ENCODE data around the gene MEGF11. TPM values are rescaled to one million over a fixed set of nuclear protein-coding genes. Genes with fewer than 3 reads are reported as not detected.

The MEGF11 gene
- polyA plus RNA-seq, 2 of the 4 experiments (the other 2 are of a cell fraction): 0.25 to 0.31 TPM

GRCh38 chr15:66222273-66223198 lies 31.0 kb downstream of the MEGF11 start:
- DNase-seq (ENCODE audit: low read depth in 1 of 2, low spot score in 1 of 2) (no peak), ATAC-seq (no peak), FAIRE-seq (peak; percentile 13)
- Histone ChIP-seq H3K9me3 (no peaks in the 10 kb centered on the region), H3K27ac (no peak overlapping the region), H3K4me1 (no peaks in the 10 kb centered on the region), H3K4me2 (no peak overlapping the region), H3K4me3 (no peak overlapping the region)
- ChIA-PET POLR2A (no interaction called here), CTCF (interaction anchor here (1.2 kb wide), 1 partner anchor 53 kb away, joined by 3 read pairs; no protein-coding TSS in a partner anchor)
- 58% methylated on average over 11 of the region's 11 CpGs for WGBS (ENCODE audit: missing lambda C conversion rate)
- TF ChIP-seq JUNB (IDR thresholded peaks at IDR 0.05) (no peak), SREBF2 (IDR thresholded peaks at IDR 0.05) (no peak), EHF (CRISPR knock-in tag; IDR thresholded peaks at IDR 0.05) (no peak)

- Histone ChIP-seq H3K27ac (no peak overlapping the region), H3K4me2 (no peak overlapping the region), H3K9me3 (no peaks in the 10 kb centered on the region), H3K4me3 (no peak overlapping the region), H3K4me1 (no peaks in the 10 kb centered on the region)
- ChIA-PET POLR2A (no interaction called here), CTCF (interaction anchor here (0.9 kb wide), 1 partner anchor 626 kb away, joined by 3 read pairs; no protein-coding TSS in a partner anchor)
- ATAC-seq (peak in 1 of 2 experiments; percentile 10; a peak in 1 of 6 replicates), FAIRE-seq (no peak), DNase-seq (ENCODE audit: low read depth in 1 of 2, low spot score in 1 of 2) (no peak)
- TF ChIP-seq EHF (CRISPR knock-in tag; IDR thresholded peaks at IDR 0.05): no peak
- TF ChIP-seq RNF2 (IDR thresholded peaks at IDR 0.05; ENCODE audit: borderline replicate concordance, low read depth): no peak
- TF ChIP-seq BHLHE40 (IDR thresholded peaks at IDR 0.05; ENCODE audit: low read depth, low read length): no peak
- TF ChIP-seq HOXB5 (CRISPR knock-in tag; IDR thresholded peaks at IDR 0.05): no peak
- no peak for TF ChIP-seq JUN (IDR thresholded peaks at IDR 0.05)
- TF ChIP-seq USF2 (IDR thresholded peaks at IDR 0.05): no peak
- TF ChIP-seq MAX (IDR thresholded peaks at IDR 0.05): no peak
- 66% methylated on average over 9 of the region's 9 CpGs for WGBS (ENCODE audit: missing lambda C conversion rate)
Measured at GRCh38 chr15:66221126-66221525, 32.4 kb downstream of the MEGF11 start.

GRCh38 chr15:66220601-66221000 lies 32.9 kb downstream of the MEGF11 start:
- CTCF ChIA-PET: no interaction called here

More at GRCh38 chr15:66220601-66221000, 32.9 kb downstream of the MEGF11 start:
- no peak for TF ChIP-seq GATA3 (IDR thresholded peaks at IDR 0.05; ENCODE audit: borderline replicate concordance)
- no peak for TF ChIP-seq HOXB5 (CRISPR knock-in tag; IDR thresholded peaks at IDR 0.05)
- TF ChIP-seq ZSCAN20 (CRISPR knock-in tag; IDR thresholded peaks at IDR 0.05): no peak
- no peak for TF ChIP-seq BHLHE40 (IDR thresholded peaks at IDR 0.05; ENCODE audit: low read depth, low read length)
- no peak for TF ChIP-seq REST (IDR thresholded peaks at IDR 0.05)
- TF ChIP-seq EHF (CRISPR knock-in tag; IDR thresholded peaks at IDR 0.05): no peak
- no peak for FAIRE-seq
- H3K4me2 ChIP-seq: no peak overlapping the region
- H3K4me1 ChIP-seq: no peaks in the 10 kb centered on the region
- whole genome bisulfite sequencing (ENCODE audit: missing lambda C conversion rate): 81% methylated on average over 6 of the region's 6 CpGs
- H3K27ac ChIP-seq: no peak overlapping the region
- no peak for DNase-seq (ENCODE audit: low read depth in 1 of 2, low spot score in 1 of 2)
- POLR2A ChIA-PET: no interaction called here
- H3K4me3 ChIP-seq: no peak overlapping the region
- no peaks in the 10 kb centered on the region for H3K9me3 ChIP-seq
- ATAC-seq: peak in 1 of 2 experiments; percentile 56; a peak in 2 of 6 replicates
